WERI-Rb-1 (cell line): ENCODE results near the gene F11R.

ENCODE experiments used
- DNase-seq: peaks from one replicate; pipeline ENCODE4 v3.0.0-alpha.2; 2020
- H3K27ac ChIP-seq: fragments of 250-450 bp; sonication (Bioruptor Pico); 2 replicates; pipeline ENCODE4 v1.5.1; 2020; ENCODE audit warnings: mild to moderate bottlenecking, moderate library complexity
- H3K27me3 ChIP-seq: fragments of 250-450 bp; sonication (Bioruptor Pico); 2 replicates; pipeline ENCODE4 v1.5.1; 2021; ENCODE audit warnings: mild to moderate bottlenecking, low read depth, moderate library complexity; ENCODE audit not compliant: insufficient read depth, severe bottlenecking
- H3K36me3 ChIP-seq: fragments of 250-450 bp; sonication (Bioruptor Pico); 2 replicates; pipeline ENCODE4 v1.5.1; 2020; ENCODE audit warnings: mild to moderate bottlenecking, moderate library complexity
- H3K4me3 ChIP-seq: 2 replicates; pipeline ENCODE4 v1.5.1; 2011; ENCODE audit warnings: low read depth, mild to moderate bottlenecking, control low read depth, low read length
- H3K9me3 ChIP-seq: fragments of 250-450 bp; sonication (Bioruptor Pico); 2 replicates; pipeline ENCODE4 v1.5.1; 2021; ENCODE audit warnings: mild to moderate bottlenecking, moderate library complexity; ENCODE audit not compliant: severe bottlenecking
- CTCF ChIP-seq: IDR thresholded peaks from 2 replicates; pipeline ENCODE4 v1.5.1; 2011; ENCODE audit warnings: low read depth, mild to moderate bottlenecking, control low read depth, inconsistent platforms, low read length

F11R gene

DNA sequence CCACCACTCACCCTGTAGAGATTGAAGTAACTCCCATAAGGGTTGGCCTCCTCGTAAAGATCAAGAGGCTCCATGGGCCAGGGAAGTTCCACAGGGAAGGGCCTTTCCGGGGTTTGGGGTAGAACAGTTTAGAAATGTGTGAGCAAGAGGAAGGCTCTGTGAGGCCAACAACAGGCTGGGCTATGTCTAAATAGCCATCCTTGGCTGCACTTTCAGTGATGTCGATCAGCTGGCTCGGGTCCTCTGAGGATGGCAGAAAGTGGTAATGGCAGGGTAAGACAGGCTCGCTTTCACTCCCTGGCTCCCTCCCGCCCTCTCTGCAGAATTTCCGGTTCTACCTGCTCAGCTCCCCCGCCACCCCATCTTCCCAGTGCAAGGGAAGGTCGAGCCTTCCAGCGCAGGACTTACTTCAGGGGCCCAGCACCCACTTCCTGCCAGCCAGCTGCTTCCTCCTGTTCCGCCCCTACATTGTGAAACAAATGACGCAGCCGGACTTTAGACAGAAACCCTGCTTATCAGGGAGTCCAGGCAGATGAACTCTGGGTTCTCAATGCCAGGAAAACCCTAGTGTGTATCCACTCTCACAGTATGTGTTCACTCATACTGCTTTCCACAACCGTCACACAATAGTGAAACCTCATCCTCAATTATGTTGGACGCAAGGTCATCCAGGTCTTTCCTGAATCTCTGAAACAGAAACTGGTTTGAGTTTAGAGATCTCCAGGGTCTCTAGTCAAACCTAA, 7.3 kb downstream of the F11R start:
- Histone ChIP-seq H3K27me3 (no peaks in the 10 kb centered on the region), H3K36me3 (peaks cover 23% of the 10 kb centered on the region), H3K27ac (no peak overlapping the region), H3K9me3 (no peaks in the 10 kb centered on the region), H3K4me3 (no peak overlapping the region)
- no peak for TF ChIP-seq CTCF
- no peak for DNase-seq

GRCh38 chr1:161013131-161013487, 7.8 kb downstream of the F11R start:
- DNase-seq: no peak
- Histone ChIP-seq H3K4me3 (no peak overlapping the region), H3K27me3 (no peaks in the 10 kb centered on the region), H3K9me3 (no peaks in the 10 kb centered on the region), H3K36me3 (peaks cover 22% of the 10 kb centered on the region), H3K27ac (no peak overlapping the region)
- TF ChIP-seq CTCF: no peak

- DNase-seq: no peak
- Histone ChIP-seq H3K27me3 (no peaks in the 10 kb centered on the region), H3K9me3 (no peaks in the 10 kb centered on the region), H3K4me3 (no peak overlapping the region), H3K36me3 (peaks cover 25% of the 10 kb centered on the region), H3K27ac (no peak overlapping the region)
- TF ChIP-seq CTCF: no peak
Observed at GRCh38 chr1:161012420-161012819, 8.5 kb downstream of the F11R start.

DNA sequence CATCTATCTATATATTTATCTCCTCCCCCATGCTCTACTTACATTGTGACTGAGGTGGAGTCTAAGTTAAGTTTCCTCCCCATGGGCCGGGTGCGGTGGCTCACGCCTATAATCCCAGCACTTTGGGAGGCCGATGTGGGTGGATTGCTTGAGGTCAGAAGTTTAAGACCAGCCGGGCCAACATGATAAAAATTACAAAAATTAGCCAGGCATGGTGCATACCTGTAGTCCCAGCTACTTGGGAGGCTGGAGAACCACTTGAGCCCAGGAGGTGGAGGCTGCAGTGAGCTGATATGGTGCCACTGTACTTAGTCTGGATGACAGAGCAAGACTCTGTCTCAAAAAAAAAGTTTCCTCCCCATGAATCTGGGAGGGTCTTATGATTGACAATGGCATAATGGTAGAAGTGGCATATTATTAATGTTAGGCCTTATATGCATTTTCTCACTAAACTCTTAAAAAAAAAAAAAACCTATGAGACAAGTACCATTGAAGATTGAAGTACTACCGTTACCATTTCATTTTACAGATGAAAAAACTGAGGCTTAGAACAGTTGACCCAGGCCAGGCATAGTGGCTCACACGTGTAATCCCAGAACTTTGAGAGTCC, 11.2 kb downstream of the F11R start:
- no peaks in the 10 kb centered on the region for H3K9me3 ChIP-seq
- H3K27ac ChIP-seq: no peak overlapping the region; the same call in 1 of the 2 replicates
- no peak for TF ChIP-seq CTCF

DNA sequence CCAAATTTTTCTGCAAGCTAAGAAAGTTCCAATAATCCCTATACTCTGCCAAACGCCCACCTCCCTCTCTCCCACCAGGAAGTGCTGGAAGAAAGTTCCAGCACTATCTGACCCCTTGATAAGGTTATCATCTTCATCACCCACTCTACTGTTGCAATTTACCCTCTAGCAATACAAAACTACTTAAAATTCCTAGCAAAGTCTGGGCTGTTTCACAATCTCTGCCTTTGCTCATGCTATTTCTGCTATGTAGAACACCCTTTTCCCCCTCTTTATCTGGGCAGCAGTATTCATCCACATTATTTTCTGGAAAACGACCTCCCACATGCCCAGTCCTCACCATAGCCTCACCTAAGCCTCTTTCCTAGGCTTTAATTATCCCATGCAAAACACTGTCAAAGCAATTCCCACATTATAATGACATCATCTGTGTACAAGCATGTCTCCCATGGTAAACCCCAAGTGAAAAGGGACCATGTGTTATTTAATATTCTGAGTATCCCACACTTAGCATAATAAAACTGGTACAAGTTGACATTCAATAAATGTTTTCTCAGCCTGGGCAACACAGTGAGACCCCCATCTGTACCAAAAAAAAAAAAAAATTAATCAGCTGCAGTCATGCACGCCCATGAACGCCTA, 12.0 kb downstream of the F11R start:
- TF ChIP-seq CTCF: no peak
- H3K36me3 ChIP-seq: peaks cover 22% of the 10 kb centered on the region
- H3K27ac ChIP-seq: no peak overlapping the region
- no peaks in the 10 kb centered on the region for H3K9me3 ChIP-seq
- DNase-seq: no peak
- no peaks in the 10 kb centered on the region for H3K27me3 ChIP-seq
- no peak overlapping the region for H3K4me3 ChIP-seq

More for the DNA sequence above, 11.2 kb downstream of the F11R start:
- peaks cover 28% of the 10 kb centered on the region for H3K36me3 ChIP-seq
- no peaks in the 10 kb centered on the region for H3K27me3 ChIP-seq
- no peak overlapping the region for H3K4me3 ChIP-seq
- no peak for DNase-seq
